HEK293 (cell line): Measurements from ENCODE around the gene PIK3R3.

Experiments used
- CTCF ChIP-seq: fragments of 450-650 bp; formaldehyde crosslinking; IDR thresholded peaks from 2 replicates; pipeline ENCODE4 v1.5.1; 2016; ENCODE audit warnings: missing biosample characterization, missing genetic modification characterization
- RBAK ChIP-seq: fragments of 450-650 bp; formaldehyde crosslinking; IDR thresholded peaks from 2 replicates; pipeline ENCODE4 v1.5.1; 2016; ENCODE audit warnings: missing biosample characterization, missing genetic modification characterization
- REPIN1 ChIP-seq: fragments of 450-650 bp; formaldehyde crosslinking; IDR thresholded peaks from 2 replicates; pipeline ENCODE4 v1.5.1; 2017; ENCODE audit warnings: missing biosample characterization, missing genetic modification characterization, low read depth
- TCF7L2 ChIP-seq: IDR thresholded peaks from 2 replicates; pipeline ENCODE4 v1.6.1; 2011; ENCODE audit warnings: low read depth, mild to moderate bottlenecking, inconsistent platforms, low read length, moderate library complexity, borderline replicate concordance
- ZFP37 ChIP-seq: fragments of 450-650 bp; formaldehyde crosslinking; IDR thresholded peaks from 2 replicates; pipeline ENCODE4 v1.5.1; 2016; ENCODE audit warnings: missing biosample characterization, missing genetic modification characterization
- ZNF146 ChIP-seq: fragments of 450-650 bp; formaldehyde crosslinking; IDR thresholded peaks from 2 replicates; pipeline ENCODE4 v1.5.1; 2016; ENCODE audit warnings: missing biosample characterization, missing genetic modification characterization
- ZNF239 ChIP-seq: fragments of 450-650 bp; formaldehyde crosslinking; IDR thresholded peaks from 2 replicates; pipeline ENCODE4 v1.5.1; 2016; ENCODE audit warnings: missing biosample characterization, missing genetic modification characterization
- ZNF785 ChIP-seq: fragments of 450-650 bp; formaldehyde crosslinking; IDR thresholded peaks from 2 replicates; pipeline ENCODE4 v1.5.1; 2016; ENCODE audit warnings: missing biosample characterization, missing genetic modification characterization

GRCh38 chr1:46133781-46134350 is 1.4 kb upstream of the PIK3R3 start:
- TF ChIP-seq REPIN1 (tag by site-specific recombination): no peak
- TF ChIP-seq TCF7L2: no peak
- no peak for TF ChIP-seq CTCF (tag by site-specific recombination)
- TF ChIP-seq ZNF239 (tag by site-specific recombination): no peak
- TF ChIP-seq RBAK (tag by site-specific recombination): no peak
- TF ChIP-seq ZNF146 (tag by site-specific recombination): no peak
- no peak for TF ChIP-seq ZNF785 (tag by site-specific recombination)
- no peak for TF ChIP-seq ZFP37 (tag by site-specific recombination)
